ENCODE data around the gene SLC13A2.

DNA sequence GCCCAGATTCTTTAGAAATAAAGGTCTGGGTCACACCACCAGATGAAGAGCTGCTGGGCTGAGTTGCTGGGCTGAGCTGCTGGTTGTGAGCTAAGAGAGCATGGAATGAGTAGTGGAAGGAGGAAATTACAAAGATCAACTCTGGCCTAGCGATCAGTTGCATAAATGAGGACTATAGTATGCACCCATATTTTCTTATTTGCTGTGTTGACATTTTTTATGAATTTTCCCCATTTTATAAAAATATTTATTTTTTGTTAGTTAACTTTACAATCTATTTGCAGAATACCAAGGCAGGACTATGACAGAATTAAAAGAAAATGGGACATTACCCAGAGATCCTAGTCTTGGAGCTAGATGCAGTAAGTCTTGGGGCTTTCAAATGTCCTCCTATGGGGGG is 23.6 kb upstream of the SLC13A2 start:
- TF ChIP-seq POLR2AphosphoS5 (IDR thresholded peaks at IDR 0.05) (no peak), POLR2A (IDR thresholded peaks at IDR 0.05) (no peak)

Measured in spleen (tissue), 3 donors.